Activated CD4-positive, alpha-beta T cell treated with anti-CD3 and anti-CD28 coated beads, Interleukin-10, Interleukin-2, amounts not matched to agents 100 ng/mL and 50 ng/mL, durations not matched to agents 16 hours and 8 hours (primary cell): ENCODE data around the gene CYP20A1.
A peak's percentile ranks its signal among the peaks of the same experiment; 100 is the strongest.
"Not testable (repeated sequence)": the region's sequence is repeated elsewhere in the genome, so short reads cannot be mapped to it uniquely, and the experiment has no call there.

Experiments used
- DNase-seq: peaks from one replicate; pipeline ENCODE4 v3.0.0-alpha.2; 2020

CYP20A1 gene

DNA sequence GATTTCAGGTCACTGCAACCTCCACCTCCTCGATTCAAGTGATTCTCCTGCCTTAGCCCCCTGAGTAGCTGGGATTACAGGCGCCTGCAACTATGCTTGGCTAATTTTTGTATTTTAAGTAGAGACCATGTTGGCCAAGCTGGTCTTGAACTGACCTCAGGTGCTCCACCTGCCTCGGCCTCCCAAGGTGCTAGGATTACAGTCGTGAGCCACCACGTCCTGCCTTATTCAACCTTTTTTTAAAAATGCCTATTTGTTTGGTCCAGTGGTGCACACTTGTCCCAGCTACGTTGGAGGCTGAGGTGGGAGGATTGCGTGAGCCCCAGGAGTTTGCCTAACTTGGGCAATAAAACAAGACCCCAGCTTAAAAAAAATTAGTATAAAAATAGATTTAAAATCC lies 43.3 kb downstream of the CYP20A1 start:
- no peak for DNase-seq

DNA sequence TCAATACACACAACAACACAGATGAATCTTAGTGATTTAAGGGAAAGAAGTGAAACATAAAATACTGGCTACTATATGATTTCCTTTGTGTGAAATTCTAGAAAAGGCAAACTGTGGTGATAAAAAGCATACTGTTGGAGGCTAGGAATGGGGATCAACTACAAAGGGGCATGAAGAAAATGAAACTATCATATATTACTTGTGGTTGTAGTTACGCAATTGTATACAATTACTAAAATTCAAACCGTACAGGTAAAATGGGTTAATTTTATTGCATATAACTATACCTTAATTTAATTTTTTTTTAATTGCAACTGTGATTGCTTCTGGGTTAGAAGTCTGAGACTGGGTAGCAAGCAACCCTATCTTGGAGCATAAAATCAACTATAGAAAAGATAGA lies 47.7 kb downstream of the CYP20A1 start:
- no peak for DNase-seq

DNA sequence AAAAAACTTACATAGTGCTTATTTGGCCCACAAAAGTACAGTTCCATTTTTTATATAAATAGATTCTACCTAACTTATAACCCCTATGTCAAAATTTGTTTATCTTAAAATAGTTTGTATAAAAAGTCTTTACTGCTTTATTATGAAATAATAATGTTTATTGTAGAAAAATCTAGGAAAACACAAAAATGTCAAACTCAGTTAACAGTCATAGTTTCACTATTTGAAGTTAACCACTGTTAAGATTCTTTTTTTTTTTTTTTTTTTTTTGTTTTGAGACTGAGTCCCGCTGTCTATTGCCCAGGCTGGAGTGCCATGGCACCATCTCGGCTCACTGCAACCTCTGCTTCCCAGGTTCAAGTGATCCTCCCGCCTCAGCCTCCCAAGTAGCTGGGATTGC lies 62.8 kb downstream of the CYP20A1 start:
- DNase-seq: no peak

DNA sequence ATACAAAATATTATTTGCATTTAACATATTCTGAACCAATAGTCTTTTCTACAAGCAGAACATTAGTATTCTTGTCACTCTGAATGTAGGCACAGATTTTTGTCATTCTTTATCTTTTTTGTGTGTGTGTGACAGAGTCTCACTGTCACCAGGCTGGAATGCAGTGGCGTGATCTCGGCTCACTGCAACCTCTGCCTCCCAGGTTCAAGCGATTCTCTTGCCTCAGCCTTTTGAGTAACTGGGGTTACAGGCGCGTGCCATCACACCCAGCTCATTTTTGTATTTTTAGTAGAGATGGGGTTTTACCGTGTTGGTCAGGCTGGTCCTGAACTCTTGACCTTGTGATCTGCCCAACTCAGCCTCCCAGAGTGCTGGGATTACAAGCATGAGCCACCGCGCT lies 63.8 kb downstream of the CYP20A1 start:
- not testable (repeated sequence) for DNase-seq

DNA sequence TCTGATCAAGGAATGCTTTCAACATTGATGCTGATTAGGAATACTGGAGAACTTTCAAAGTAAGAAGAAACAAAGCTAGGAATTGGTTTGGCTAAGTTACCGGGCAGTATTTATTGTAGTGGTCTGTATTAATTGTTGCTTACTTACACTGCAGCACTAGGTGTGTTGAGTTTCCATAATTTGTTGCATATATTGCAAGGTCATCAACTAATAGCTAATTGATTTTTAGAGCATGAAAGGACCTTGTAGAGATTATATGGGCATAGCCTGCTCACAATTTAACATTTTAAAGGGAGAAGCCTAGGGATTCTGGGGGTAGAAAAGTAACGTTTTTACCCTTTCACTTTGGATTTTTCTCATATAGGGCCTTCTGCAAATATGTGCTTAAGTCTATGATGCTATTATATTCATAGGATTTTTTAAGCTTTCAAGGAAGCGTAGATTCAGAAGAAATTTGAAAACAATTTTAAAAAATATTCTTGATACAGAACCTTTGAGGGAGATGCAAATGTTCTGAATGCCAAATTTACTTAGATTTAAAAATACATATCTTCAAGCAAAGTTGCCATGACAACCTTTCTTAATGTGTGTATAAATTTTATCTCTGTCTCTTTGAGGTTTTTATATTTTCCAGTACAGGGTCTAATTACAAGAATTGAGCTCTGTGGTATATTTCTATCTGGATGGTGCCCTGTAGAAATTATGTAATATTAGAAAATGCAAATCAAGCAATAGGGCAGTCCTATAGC lies 72.0 kb downstream of the CYP20A1 start:
- no peak for DNase-seq

DNA sequence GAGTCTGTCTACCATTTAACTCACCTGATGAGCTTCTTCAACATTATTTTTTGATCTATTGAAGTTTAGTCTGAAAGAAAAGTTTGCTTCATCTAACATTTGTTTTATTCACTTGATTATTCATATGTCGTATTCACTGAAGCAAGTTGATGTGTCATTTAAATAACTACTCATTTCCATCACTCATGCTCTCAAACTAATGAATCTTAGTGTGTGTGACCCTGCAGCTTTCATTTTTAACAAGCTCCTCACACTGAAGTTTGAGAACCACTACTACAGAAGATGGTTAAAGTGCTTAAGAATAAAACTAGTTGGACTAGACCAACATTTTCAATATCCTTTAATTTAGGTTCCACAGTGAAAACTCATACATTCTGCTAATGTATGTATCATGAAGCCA lies 87.5 kb downstream of the CYP20A1 start:
- DNase-seq: peak; percentile 52

DNA sequence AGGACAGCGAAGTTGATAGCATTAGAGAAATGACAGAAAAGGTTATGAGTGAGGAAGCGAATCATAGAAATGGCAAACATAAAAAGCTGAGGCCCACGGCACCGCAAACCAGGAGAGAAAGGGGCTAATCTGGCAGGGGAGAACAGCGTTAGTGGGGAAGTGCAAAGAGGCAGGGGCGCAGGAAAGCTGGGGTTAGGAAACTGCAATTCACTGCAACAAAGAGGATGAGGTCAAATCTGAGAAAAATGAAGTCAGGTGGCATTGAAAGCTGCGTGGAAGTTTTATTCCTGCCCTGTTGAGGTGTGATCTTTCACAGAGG lies 88.7 kb downstream of the CYP20A1 start:
- DNase-seq: no peak

DNA sequence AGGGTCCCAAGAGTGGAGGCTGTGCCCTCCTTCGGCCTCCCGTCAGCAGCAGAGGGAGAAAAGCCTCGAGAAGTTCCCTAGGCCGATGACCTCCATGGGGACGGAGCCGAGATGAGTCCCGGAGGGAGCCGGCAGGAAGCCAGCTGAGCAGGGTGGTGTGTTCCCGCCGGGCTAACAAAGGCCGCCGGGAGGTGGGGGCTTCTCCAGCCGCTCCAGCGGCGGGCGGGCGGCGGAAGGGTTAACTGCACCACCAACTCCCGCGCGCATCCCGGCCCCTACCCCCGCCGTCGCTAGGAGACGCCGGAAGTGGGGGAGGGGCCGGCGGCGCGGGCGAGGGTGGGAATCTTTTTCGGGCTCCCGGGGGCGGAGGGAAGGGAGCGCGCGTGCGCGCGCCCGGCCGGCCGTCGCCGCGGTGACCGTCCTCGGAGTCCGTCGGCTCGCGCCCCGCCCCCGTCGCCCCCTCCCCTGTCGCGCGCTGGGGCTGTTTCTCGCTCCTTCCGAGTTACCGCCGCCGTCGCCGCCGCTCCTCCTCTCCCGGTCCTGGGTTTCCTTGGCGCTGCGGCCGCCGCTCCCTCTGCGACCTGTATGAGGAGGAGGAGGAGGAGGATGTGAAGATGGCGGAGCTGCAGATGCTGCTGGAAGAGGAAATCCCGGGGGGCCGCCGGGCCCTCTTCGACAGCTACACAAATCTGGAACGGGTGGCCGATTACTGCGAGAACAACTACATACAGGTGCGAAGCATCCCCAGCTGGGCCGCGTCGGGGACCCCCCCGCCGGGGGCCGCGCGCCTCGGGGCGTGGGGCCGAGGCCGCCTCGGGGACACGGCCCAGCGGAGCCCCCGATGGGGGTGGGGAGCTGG lies 89.3 kb downstream of the CYP20A1 start, which contains the start of gene ABI2:
Gene ABI2, plus strand, starts transcription at position 494 of the 859 bp plus-strand sequence. Its CDS starts 121 bp downstream, at position 615.
- DNase-seq: peak; percentile 82

DNA sequence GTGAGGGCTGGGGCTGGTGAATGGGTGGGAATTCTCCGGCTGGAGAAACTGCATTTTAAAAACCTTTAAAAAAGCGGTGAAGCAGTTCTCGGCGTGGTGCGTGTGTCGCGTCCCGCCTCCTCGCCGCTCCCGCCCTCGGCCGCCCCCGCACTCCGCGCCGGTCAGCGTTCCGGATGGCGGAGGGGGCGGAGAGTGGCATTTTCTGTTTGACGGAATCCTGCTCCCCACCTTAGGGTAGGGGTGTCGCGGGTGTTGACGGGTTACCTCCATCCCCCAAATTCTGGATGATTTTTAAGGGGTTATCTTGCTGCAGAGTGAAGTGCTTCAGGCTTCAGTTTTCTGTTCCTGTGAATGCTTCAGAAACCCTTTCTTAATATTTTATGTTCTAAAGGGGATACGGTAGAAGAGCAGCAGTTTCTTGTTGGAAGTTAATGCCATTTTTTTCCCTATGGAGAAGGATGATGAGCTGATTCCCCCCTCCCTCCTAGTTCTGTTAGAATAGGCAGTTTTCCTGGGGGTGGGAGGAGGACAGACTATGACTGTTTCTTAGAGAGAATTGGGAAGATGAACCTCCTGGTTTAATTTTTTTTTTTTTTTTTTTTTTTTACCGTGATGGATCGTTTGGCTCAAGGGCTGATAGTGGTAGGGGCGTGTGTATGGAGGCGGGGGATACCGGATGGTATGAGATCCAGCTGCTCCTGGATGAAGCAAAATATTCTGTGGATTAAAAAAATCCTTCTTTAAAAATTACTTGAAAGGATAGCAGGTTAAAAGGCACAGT lies 90.1 kb downstream of the CYP20A1 start:
- DNase-seq: peak; percentile 47

DNA sequence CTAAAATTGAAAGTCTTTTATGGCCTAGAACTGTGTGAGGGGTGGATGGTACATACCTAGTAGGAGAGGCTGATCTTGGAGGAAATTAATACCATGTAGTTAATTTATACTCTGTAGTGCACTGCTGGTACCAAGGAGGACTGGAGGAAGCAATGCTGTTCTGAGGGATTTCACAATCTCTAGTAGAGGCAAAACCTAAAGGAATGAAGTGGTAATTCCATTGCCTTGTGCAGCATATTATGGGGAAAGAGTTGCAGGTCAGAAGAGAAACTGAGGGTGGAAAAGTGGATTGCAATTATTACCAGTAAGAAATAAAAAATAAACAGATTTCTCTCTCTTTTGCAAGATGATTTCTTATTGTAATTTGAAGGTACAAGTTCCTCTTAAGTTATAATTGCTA lies 91.6 kb downstream of the CYP20A1 start:
- no peak for DNase-seq

DNA sequence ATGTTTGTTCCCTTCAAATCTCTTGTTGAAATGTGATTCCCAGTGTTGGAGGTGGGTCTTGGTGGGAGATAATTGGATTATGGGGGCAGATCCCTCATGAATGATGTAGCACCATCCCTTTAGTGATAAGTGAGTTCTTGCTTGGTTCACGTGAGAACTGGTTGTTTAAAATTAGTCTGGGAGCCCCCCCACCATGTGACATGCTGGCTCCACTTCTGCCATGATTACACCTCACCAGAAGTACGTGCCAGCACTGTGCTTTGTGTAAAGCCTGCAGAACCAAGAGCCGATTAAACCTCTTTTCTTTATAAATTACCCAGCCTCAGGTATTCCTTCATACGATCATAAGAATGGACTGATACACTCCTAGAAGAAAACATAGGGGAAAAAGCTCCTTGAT lies 99.5 kb downstream of the CYP20A1 start:
- DNase-seq: no peak

DNA sequence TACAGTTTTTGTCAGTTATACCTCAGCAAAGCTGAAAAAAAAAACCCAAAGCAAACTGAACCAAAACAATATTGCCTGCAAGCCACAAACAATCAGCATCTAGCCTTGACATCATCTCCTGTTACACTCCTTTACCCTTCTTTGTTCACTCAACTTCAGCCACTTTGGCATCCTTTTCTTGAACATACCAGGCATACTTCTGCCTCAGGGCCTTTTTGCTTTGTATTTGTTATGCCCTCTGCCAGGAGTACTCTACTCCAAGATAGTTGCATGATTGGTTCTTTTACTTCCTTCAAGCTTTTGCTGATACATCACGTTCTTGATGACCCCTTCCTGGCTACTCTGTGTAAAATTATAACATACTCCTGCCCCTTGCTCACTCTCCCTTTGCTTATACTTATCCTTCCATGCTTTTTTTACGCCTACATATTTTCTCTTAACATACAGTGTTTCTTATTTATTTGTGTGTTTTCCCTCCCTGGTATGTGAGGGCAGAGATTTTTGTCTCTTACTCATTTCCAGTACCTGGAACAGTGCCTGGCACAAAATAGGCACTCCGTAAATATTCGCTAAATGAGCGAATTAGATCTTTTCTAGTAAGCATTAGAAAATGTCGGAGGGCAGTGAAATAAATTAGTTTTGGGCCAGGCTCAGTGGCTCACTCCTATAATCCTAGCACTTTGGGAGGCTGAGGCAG lies 102.1 kb downstream of the CYP20A1 start:
- DNase-seq: no peak

DNA sequence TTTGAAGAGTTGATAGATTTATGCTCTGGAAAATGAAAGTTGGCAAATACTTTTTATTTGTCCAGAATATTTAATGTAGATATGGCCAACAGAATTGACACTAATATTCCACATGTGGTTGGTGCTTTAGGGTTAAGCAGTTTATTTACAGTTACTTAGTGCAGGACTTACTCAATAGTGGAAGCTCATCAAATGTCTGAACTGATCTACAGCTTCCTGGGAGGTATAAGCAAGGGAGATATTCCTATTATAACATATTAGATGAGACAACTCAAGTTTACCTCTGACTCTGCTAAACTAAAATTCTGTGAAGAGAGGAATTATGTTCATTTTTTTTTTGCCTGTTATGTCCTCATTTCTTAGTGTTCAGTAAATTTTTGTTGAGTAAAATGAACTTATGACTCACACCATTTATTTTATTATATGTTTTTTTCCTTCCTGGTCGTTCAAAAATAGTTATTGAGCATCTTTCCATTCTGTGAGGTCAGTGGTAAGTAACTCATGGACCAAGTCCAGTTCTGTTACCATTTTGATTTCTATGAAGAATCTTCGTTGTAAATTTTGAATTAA lies 103.0 kb downstream of the CYP20A1 start:
- DNase-seq: no peak

DNA sequence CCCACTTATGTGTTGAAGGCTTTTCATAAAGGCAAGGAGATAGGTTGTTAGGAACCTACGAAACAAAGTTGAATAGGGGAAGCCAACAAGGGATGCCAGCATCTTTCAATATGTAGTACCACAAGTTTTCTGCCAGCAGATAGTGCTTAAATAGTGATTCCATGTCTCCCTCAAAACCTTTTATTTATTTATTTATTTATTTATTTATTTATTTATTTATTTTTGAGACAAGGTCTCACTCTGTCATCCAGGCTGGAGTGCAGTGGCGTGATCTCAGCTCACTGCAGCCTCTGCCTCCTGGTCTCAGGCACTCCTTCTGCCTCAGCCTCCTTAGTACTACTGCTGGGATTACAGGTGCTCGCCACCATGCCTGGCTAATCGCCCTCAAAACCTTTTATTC lies 103.6 kb downstream of the CYP20A1 start:
- DNase-seq: not testable (repeated sequence)

DNA sequence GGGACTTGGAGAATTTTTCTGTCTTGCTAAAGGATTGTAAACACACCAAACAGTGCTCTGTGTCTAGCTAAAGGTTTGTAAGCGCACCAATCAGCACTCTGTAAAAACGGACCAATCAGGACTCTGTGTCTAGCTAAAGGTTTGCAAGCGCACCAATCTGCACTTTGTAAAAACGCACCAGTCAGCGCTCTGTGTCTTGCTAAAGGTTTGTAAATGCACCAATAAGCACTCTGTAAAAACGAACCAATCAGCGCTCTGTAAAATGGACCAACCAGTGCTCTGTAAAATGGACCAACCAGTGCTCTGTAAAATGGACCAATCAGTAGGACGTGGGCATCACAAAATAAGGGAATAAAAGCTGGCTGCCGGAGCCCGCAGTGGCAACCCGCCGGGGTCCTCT lies 105.8 kb downstream of the CYP20A1 start:
- DNase-seq: no peak

DNA sequence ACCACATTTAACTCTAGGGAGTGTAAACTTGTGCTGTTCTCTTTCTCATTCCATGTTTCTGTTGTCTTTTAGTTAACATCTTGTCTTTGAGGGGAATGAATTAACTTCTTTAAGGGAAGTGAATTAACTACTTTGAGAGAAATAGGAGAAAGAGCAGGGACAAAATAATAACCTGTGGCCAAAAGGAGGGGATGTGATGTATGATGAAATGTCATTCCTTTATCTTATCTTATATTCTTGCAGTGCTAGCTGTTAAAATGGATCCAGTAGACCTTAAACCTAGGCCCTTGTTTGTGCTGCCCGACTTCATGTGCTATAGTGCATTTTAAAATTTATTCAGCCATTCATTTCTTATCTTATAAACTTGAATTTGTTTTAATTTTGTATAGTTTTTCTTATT lies 107.8 kb downstream of the CYP20A1 start:
- no peak for DNase-seq

DNA sequence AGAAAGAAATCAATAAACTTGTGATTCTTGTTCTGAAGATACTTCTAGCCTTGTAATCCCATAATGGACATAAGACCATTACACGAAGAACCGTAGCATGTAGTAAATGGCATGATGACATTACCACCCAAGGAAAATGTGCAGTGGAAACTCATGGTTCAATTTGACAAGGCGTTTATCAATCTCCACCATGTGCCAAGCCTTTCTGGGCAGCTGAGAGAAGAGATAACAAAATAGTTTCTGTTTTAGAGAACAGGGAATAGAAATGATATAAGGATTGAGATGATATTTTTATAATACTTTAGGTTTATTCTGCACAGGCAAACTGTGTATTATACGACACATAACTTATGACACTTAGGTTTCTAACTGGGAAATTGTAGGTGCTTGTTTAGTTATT lies 108.6 kb downstream of the CYP20A1 start:
- DNase-seq: no peak

DNA sequence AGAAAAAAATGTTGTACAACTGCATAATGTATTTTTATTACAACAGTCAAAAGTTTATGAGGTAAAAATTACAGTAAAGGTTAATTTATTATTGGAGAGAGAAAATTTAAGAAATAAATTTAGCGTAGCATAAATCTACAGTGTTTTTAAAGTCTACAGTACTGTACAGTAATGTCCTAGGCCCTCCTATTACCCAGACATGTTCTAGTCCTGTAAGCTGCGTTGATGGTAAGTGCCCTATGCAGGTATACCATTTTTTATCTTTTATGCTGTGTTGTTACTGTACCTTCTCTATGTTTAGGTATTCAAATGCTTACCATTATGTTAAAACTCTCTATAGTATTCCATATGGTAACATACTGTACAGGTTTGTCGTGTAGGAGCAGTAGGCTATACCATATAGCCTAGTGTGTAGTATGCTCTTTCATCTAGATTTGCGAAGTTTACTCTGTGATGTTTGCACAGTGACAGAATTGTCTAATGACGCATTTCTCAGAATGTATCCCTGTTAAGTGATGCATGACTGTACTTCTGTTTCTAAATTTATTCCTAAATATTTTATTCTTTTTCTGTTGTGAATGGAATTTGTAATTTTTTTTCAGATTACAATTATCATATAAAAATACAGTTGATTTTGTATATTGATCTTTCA lies 113.9 kb downstream of the CYP20A1 start:
- no peak for DNase-seq

DNA sequence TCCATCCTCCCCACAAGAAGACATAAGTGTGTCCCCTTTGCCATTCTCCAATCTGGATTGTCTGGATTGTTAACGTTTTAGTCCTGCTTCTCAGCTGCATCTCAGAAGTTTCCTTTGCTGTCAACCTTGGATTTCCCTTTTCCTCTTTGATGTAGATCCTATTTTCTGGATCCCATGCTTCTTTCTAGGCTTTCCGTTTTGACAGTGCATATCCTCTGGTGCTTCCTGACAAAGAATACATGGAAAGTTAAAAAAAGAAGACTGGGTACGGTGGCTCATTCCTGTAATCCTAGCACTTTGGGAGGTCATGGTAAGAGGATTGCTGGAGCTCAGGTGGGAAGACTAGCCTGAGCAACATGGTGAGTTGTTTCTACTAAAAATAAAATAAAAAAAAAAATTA lies 116.1 kb downstream of the CYP20A1 start:
- no peak for DNase-seq
